SK-N-SH (cell line): ENCODE measurements around the gene SAA2. TPM values are rescaled to one million over a fixed set of nuclear protein-coding genes. Genes with fewer than 3 reads are reported as not detected.

Experiments used
- CTCF ChIA-PET: fragments of 300-600, 350-600 bp; formaldehyde crosslinking; extraction: SDS; loops from one replicate; lab custom pipeline; 2021; lab: Yijun Ruan, JAX
- POLR2A ChIA-PET: fragments of 350-600 bp; sonication (Branson Sonifier 250); formaldehyde crosslinking; extraction: SDS; loops from one replicate; lab custom pipeline; 2020; ENCODE audit warnings: antibody characterized with exemption, inconsistent platforms; lab: Yijun Ruan, JAX
- DNase-seq: peaks from one replicate; pipeline ENCODE4 v3.0.0; 2012
- H2AFZ ChIP-seq: fragments of 200-600 bp; sonication (generic); 2 replicates; pipeline ENCODE4 v1.8.1; 2016; ENCODE audit warnings: antibody characterized with exemption, mild to moderate bottlenecking, low read depth
- H3F3A ChIP-seq: fragments of 200-600 bp; sonication (generic); replicated peaks from 2 replicates; pipeline ENCODE3; 2016; ENCODE audit warnings: antibody characterized with exemption, mild to moderate bottlenecking; ENCODE audit not compliant: insufficient read depth
- H3K27ac ChIP-seq, 2 experiments: fragments of 200-500 bp in 1 of 2; fragments of 200-600 bp in 1 of 2; sonication (Bioruptor generic) in 1 of 2; sonication (generic), shearing (Covaris generic) in 1 of 2; 2 replicates each; pipeline versions ENCODE4 v1.5.1 to v1.6.1; 2014 to 2016; ENCODE audit warnings: low read depth in 2 of 2, inconsistent platforms in 1 of 2, low read length in 1 of 2, mild to moderate bottlenecking in 1 of 2, mixed read lengths in 1 of 2
- H3K27me3 ChIP-seq: fragments of 200-600 bp; sonication (generic), shearing (Covaris generic); 2 replicates; pipeline ENCODE4 v1.6.1; 2016; ENCODE audit warnings: mixed run types; ENCODE audit not compliant: insufficient read depth
- H3K36me3 ChIP-seq, 2 experiments: fragments of 200-500 bp in 1 of 2; fragments of 200-600 bp in 1 of 2; sonication (Bioruptor generic) in 1 of 2; sonication (generic) in 1 of 2; replicated peaks in 1 of 2; 2 replicates each; pipeline versions ENCODE3 to v1.5.1; 2014 to 2016; ENCODE audit warnings: low read length in 1 of 2, mild to moderate bottlenecking in 1 of 2; ENCODE audit not compliant: insufficient read depth in 2 of 2, control insufficient read depth in 1 of 2
- H3K4me1 ChIP-seq, 2 experiments: fragments of 200-500 bp in 1 of 2; fragments of 200-600 bp in 1 of 2; sonication (Bioruptor generic) in 1 of 2; sonication (generic), shearing (Covaris generic) in 1 of 2; 2 replicates each; pipeline versions ENCODE4 v1.5.1 to v1.6.1; 2014 to 2016; ENCODE audit warnings: low read depth in 1 of 2, low read length in 1 of 2, mixed run types in 1 of 2; ENCODE audit not compliant: insufficient read depth in 2 of 2, control insufficient read depth in 1 of 2
- H3K4me2 ChIP-seq: fragments of 200-600 bp; sonication (generic), shearing (Covaris generic); 2 replicates; pipeline ENCODE4 v1.6.1; 2017; ENCODE audit warnings: mixed run types
- H3K4me3 ChIP-seq, 2 experiments: fragments of 200-500 bp in 1 of 2; fragments of 200-600 bp in 1 of 2; sonication (Bioruptor generic) in 1 of 2; sonication (generic), shearing (Covaris generic) in 1 of 2; 2 replicates each; pipeline versions ENCODE4 v1.5.1 to v1.8.1; 2014 to 2016; ENCODE audit warnings: low read depth in 2 of 2, inconsistent platforms in 1 of 2, low read length in 1 of 2, mild to moderate bottlenecking in 1 of 2, mixed read lengths in 1 of 2, moderate library complexity in 1 of 2
- H3K79me2 ChIP-seq: fragments of 200-600 bp; sonication (generic); 2 replicates; pipeline ENCODE4 v1.8.1; 2017; ENCODE audit warnings: mild to moderate bottlenecking; ENCODE audit not compliant: insufficient read depth
- H3K9ac ChIP-seq: fragments of 200-600 bp; sonication (generic); 2 replicates; pipeline ENCODE4 v1.6.1; 2017; ENCODE audit warnings: mixed run types
- H3K9me2 ChIP-seq: fragments of 200-600 bp; sonication (generic); 2 replicates; pipeline ENCODE4 v1.6.1; 2017; ENCODE audit warnings: mixed run types
- H3K9me3 ChIP-seq: fragments of 200-600 bp; sonication (generic); 2 replicates; pipeline ENCODE4 v1.6.1; 2017; ENCODE audit warnings: mixed run types, mild to moderate bottlenecking, moderate library complexity
- H4K20me1 ChIP-seq: fragments of 200-600 bp; sonication (generic); 2 replicates; pipeline ENCODE4 v1.6.1; 2017; ENCODE audit warnings: mild to moderate bottlenecking, mixed run types; ENCODE audit not compliant: insufficient read depth
- EP300 ChIP-seq, 2 experiments: IDR thresholded peaks; 2 replicates each; pipeline versions ENCODE4 v1.4.0 to v1.6.1; 2012; ENCODE audit warnings: borderline replicate concordance in 1 of 2, low read depth in 1 of 2, low read length in 1 of 2
- FOSL2 ChIP-seq: IDR thresholded peaks from 2 replicates; pipeline ENCODE4 v1.4.0; 2012; ENCODE audit warnings: low read depth, mild to moderate bottlenecking, moderate library complexity, borderline replicate concordance
- FOXJ3 ChIP-seq: sonication (generic); formaldehyde crosslinking; IDR thresholded peaks from 2 replicates; pipeline ENCODE4 v1.5.1; 2020; ENCODE audit warnings: mild to moderate bottlenecking, missing genetic modification reagents
- GABPA ChIP-seq: IDR thresholded peaks from 2 replicates; pipeline ENCODE4 v1.4.0; 2012; ENCODE audit warnings: low read depth, mild to moderate bottlenecking
- GATA2 ChIP-seq: sonication (generic); formaldehyde crosslinking; IDR thresholded peaks from 2 replicates; pipeline ENCODE4 v1.5.0; 2020; ENCODE audit warnings: mild to moderate bottlenecking, missing genetic modification reagents
- JUND ChIP-seq: IDR thresholded peaks from 2 replicates; pipeline ENCODE4 v1.4.0; 2012
- MEF2A ChIP-seq: IDR thresholded peaks from 2 replicates; pipeline ENCODE4 v1.4.0; 2012; ENCODE audit warnings: low read depth, borderline replicate concordance
- MXI1 ChIP-seq: IDR thresholded peaks from 2 replicates; pipeline ENCODE4 v1.6.1; 2012; ENCODE audit warnings: mild to moderate bottlenecking, low read depth, low read length, improper control_type of control experiment
- NFIC ChIP-seq: IDR thresholded peaks from 2 replicates; pipeline ENCODE4 v1.4.0; 2012; ENCODE audit warnings: borderline replicate concordance
- NRF1 ChIP-seq: IDR thresholded peaks from 2 replicates; pipeline ENCODE4 v1.6.1; 2012; ENCODE audit warnings: low read depth, mild to moderate bottlenecking, low read length
- RAD21 ChIP-seq: IDR thresholded peaks from 2 replicates; pipeline ENCODE4 v1.6.1; 2012; ENCODE audit warnings: mild to moderate bottlenecking, low read length
- RCOR1 ChIP-seq: fragments of 150-350 bp; IDR thresholded peaks from 2 replicates; pipeline ENCODE4 v1.6.1; 2017; ENCODE audit warnings: antibody characterized with exemption, low read length
- RXRA ChIP-seq: IDR thresholded peaks from 2 replicates; pipeline ENCODE4 v1.4.0; 2012; ENCODE audit warnings: low read depth, mild to moderate bottlenecking, borderline replicate concordance
- SMC3 ChIP-seq: IDR thresholded peaks from 2 replicates; pipeline ENCODE4 v1.6.1; 2012; ENCODE audit warnings: low read depth, low read length, improper control_type of control experiment
- TAF1 ChIP-seq: IDR thresholded peaks from 2 replicates; pipeline ENCODE4 v1.6.1; 2012; ENCODE audit warnings: low read depth, mild to moderate bottlenecking, low read length, moderate library complexity, borderline replicate concordance
- TCF12 ChIP-seq: IDR thresholded peaks from 2 replicates; pipeline ENCODE4 v1.4.0; 2012
- YY1 ChIP-seq: IDR thresholded peaks from 2 replicates; pipeline ENCODE4 v1.4.0; 2012; ENCODE audit warnings: low read depth, mild to moderate bottlenecking
- WGBS: methylation state at CpG from one replicate; pipeline ENCODE4 v1.1.6; 2017; ENCODE audit warnings: low lambda C conversion rate; 5-methylcytosine and 5-hydroxymethylcytosine counted together
- polyA plus RNA-seq, 3 experiments: library from polyadenylated mRNA; depleted of rRNA; stranded (reverse); fragments of >200 nt; gene quantifications; 2 replicates each; pipeline ENCODE4 v1.2.3, GENCODE V29; 2012
- TF ChIP-seq, protein P1 (sequence below): fragments of 150-350 bp; IDR thresholded peaks from 2 replicates; pipeline ENCODE4 v1.6.1; 2016; ENCODE audit warnings: mild to moderate bottlenecking, low read depth, low read length
- TF ChIP-seq, protein P2 (sequence below): IDR thresholded peaks from 2 replicates; pipeline ENCODE4 v1.4.0; 2012; ENCODE audit warnings: low read depth, borderline replicate concordance
- TF ChIP-seq, protein P3 (sequence below): IDR thresholded peaks from 2 replicates; pipeline ENCODE4 v1.4.0; 2012; ENCODE audit warnings: low read depth
- TF ChIP-seq, protein P4 (sequence below): IDR thresholded peaks from 2 replicates; pipeline ENCODE4 v1.4.0; 2012; ENCODE audit warnings: low read depth, borderline replicate concordance

The SAA2 gene
- polyA plus RNA-seq, 1 of the 3 experiments (the other 2 are of a cell fraction): not detected

DNA sequence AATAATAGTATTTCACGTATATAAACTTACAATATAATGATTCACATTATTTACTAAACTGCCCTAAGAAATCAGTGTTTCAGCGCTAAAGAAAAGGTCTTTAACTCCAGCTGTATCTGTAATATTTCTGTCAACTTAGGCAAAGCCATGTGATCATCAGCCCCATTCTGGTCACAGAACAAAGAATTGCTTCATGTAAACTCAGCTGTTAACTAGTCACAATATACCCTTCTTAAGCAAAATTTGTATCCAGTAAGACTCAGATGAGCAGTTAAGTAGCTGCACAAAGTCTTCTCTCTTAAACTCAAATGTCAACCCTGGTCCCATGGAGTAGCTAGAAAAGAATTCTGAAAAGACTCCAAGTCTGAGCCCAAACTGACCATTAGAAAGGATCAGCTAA is 46.8 kb upstream of the SAA2 start:
- Histone ChIP-seq H3K9me3 (no peaks in the 10 kb centered on the region), H2AFZ (no peak overlapping the region), H3K36me3 (peaks cover 74 to 81% of the 10 kb centered on the region in 2 experiments), H3K4me3 (no peak overlapping the region), H3K27ac (no peak overlapping the region), H3K9me2 (no peaks in the 10 kb centered on the region), H3K4me2 (no peak overlapping the region), H4K20me1 (no peaks in the 10 kb centered on the region), H3K27me3 (no peaks in the 10 kb centered on the region), H3K79me2 (no peaks in the 10 kb centered on the region), H3F3A (no peaks in the 10 kb centered on the region), H3K9ac (no peak overlapping the region), H3K4me1 (no peaks in the 10 kb centered on the region)
- TF ChIP-seq GABPA (no peak), GATA2 (CRISPR knock-in tag) (no peak), MXI1 (no peak), EP300 (IDR thresholded peaks at IDR 0.05; ENCODE audit: borderline replicate concordance in 1 of 2, low read depth in 1 of 2, low read length in 1 of 2) (no peak), RXRA (no peak), RCOR1 (no peak), RAD21 (no peak), NFIC (no peak), FOXJ3 (no peak), TCF12 (no peak)
- TF ChIP-seq, protein P1, sequence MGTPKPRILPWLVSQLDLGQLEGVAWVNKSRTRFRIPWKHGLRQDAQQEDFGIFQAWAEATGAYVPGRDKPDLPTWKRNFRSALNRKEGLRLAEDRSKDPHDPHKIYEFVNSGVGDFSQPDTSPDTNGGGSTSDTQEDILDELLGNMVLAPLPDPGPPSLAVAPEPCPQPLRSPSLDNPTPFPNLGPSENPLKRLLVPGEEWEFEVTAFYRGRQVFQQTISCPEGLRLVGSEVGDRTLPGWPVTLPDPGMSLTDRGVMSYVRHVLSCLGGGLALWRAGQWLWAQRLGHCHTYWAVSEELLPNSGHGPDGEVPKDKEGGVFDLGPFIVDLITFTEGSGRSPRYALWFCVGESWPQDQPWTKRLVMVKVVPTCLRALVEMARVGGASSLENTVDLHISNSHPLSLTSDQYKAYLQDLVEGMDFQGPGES: no peak
- TF ChIP-seq, protein P2, sequence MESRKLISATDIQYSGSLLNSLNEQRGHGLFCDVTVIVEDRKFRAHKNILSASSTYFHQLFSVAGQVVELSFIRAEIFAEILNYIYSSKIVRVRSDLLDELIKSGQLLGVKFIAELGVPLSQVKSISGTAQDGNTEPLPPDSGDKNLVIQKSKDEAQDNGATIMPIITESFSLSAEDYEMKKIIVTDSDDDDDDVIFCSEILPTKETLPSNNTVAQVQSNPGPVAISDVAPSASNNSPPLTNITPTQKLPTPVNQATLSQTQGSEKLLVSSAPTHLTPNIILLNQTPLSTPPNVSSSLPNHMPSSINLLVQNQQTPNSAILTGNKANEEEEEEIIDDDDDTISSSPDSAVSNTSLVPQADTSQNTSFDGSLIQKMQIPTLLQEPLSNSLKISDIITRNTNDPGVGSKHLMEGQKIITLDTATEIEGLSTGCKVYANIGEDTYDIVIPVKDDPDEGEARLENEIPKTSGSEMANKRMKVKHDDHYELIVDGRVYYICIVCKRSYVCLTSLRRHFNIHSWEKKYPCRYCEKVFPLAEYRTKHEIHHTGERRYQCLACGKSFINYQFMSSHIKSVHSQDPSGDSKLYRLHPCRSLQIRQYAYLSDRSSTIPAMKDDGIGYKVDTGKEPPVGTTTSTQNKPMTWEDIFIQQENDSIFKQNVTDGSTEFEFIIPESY: no peak
- TF ChIP-seq, protein P3, sequence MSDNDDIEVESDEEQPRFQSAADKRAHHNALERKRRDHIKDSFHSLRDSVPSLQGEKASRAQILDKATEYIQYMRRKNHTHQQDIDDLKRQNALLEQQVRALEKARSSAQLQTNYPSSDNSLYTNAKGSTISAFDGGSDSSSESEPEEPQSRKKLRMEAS: no peak
- TF ChIP-seq, protein P4, sequence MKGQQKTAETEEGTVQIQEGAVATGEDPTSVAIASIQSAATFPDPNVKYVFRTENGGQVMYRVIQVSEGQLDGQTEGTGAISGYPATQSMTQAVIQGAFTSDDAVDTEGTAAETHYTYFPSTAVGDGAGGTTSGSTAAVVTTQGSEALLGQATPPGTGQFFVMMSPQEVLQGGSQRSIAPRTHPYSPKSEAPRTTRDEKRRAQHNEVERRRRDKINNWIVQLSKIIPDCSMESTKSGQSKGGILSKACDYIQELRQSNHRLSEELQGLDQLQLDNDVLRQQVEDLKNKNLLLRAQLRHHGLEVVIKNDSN: no peak
- CTCF ChIA-PET: no interaction called here
- 99% methylated on average over 2 of the region's 2 CpGs for WGBS
- DNase-seq: no peak
- POLR2A ChIA-PET: no interaction called here

DNA sequence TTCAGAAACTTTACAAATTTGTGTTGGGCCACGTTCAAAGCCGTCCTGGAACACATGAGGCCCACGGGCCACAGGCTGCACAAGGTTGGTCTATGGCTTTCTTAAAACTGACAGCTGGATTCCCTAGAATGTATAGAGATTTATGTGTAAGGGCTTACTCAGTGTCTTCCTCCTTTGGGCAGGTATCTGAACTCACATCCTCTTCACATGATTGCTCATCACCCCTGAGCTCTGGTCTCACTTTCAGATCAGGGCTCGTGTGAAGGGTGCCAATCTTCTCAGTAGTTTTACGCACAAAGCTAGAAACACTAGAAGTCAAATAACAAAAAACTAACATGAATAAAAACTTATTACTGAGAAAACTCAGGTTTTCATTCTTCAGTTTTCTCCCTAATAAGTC is 46.4 kb upstream of the SAA2 start:
- H3K79me2 ChIP-seq: no peaks in the 10 kb centered on the region
- H3K9ac ChIP-seq: no peak overlapping the region
- no peak overlapping the region for H3K4me2 ChIP-seq
- H3K36me3 ChIP-seq: peaks cover 74 to 78% of the 10 kb centered on the region in 2 experiments
- DNase-seq: no peak
- WGBS: 93% methylated on average over 5 of the region's 5 CpGs
- no peaks in the 10 kb centered on the region for H3K27me3 ChIP-seq
- no peaks in the 10 kb centered on the region for H3K9me3 ChIP-seq
- H3F3A ChIP-seq: no peaks in the 10 kb centered on the region
- no peaks in the 10 kb centered on the region for H3K9me2 ChIP-seq
- H3K27ac ChIP-seq: no peak overlapping the region
- H3K4me1 ChIP-seq: no peaks in the 10 kb centered on the region
- ChIA-PET POLR2A (no interaction called here), CTCF (no interaction called here)
- no peak overlapping the region for H2AFZ ChIP-seq
- no peak overlapping the region for H3K4me3 ChIP-seq
- H4K20me1 ChIP-seq: no peaks in the 10 kb centered on the region
- TF ChIP-seq TAF1 (no peak), SMC3 (no peak), RAD21 (no peak), YY1 (no peak), JUND (no peak), MEF2A (no peak), RXRA (no peak), NRF1 (no peak), FOSL2 (no peak), FOXJ3 (no peak)
- TF ChIP-seq, protein P4: no peak
- TF ChIP-seq, protein P2: no peak
- TF ChIP-seq, protein P1: no peak
